SK-N-DZ (cell line): ENCODE data around the gene SLC17A5.
"Not testable (repeated sequence)": the region's sequence is repeated elsewhere in the genome, so short reads cannot be mapped to it uniquely, and the experiment has no call there.

Experiments used
- DNase-seq: peaks from one replicate; pipeline ENCODE4 v3.0.0-alpha.2; 2015; ENCODE audit warnings: low spot score

SLC17A5 gene

GRCh38 chr6:73665686-73666319, 12.0 kb upstream of the SLC17A5 start:
- no peak for DNase-seq

GRCh38 chr6:73664701-73665100, 10.9 kb upstream of the SLC17A5 start:
- no peak for DNase-seq

- no peak for DNase-seq
Observed at GRCh38 chr6:73657201-73657600, 3.4 kb upstream of the SLC17A5 start.

GRCh38 chr6:73656531-73657145, 2.8 kb upstream of the SLC17A5 start:
- no peak for DNase-seq

- DNase-seq, result no peak
Observed at GRCh38 chr6:73655341-73655917, 1.6 kb upstream of the SLC17A5 start.

- DNase-seq, result peak; percentile 82
Observed at GRCh38 chr6:73652637-73653570, 888 bp downstream of the SLC17A5 start.

GRCh38 chr6:73649783-73650182, 4.0 kb downstream of the SLC17A5 start:
- DNase-seq, result no peak

GRCh38 chr6:73648166-73648565, 5.6 kb downstream of the SLC17A5 start:
- no peak for DNase-seq

GRCh38 chr6:73644941-73645591, 8.7 kb downstream of the SLC17A5 start:
- no peak for DNase-seq

GRCh38 chr6:73644030-73644429, 9.8 kb downstream of the SLC17A5 start:
- DNase-seq, result no peak

- no peak for DNase-seq
Observed at GRCh38 chr6:73642530-73642929, 11.3 kb downstream of the SLC17A5 start.

- DNase-seq, result no peak
Observed at GRCh38 chr6:73640179-73640750, 13.5 kb downstream of the SLC17A5 start.

- no peak for DNase-seq
Observed at GRCh38 chr6:73639040-73639439, 14.8 kb downstream of the SLC17A5 start.

GRCh38 chr6:73637404-73637803, 16.4 kb downstream of the SLC17A5 start:
- DNase-seq, result no peak

- DNase-seq, result no peak
Observed at GRCh38 chr6:73636048-73636447, 17.7 kb downstream of the SLC17A5 start.

- DNase-seq, result no peak
Observed at GRCh38 chr6:73632346-73632745, 21.4 kb downstream of the SLC17A5 start.

- no peak for DNase-seq
Observed at GRCh38 chr6:73631849-73632248, 21.9 kb downstream of the SLC17A5 start.

- DNase-seq, result no peak
Observed at GRCh38 chr6:73630401-73630800, 23.4 kb downstream of the SLC17A5 start.

- no peak for DNase-seq
Observed at GRCh38 chr6:73624896-73625295, 28.9 kb downstream of the SLC17A5 start.

- DNase-seq, result not testable (repeated sequence)
Observed at GRCh38 chr6:73623480-73623879, 30.3 kb downstream of the SLC17A5 start.

- not testable (repeated sequence) for DNase-seq
Observed at GRCh38 chr6:73618082-73618481, 35.7 kb downstream of the SLC17A5 start.
